Body of pancreas (tissue), 4 donors: ENCODE results near the gene SLC12A7.

ENCODE experiments used
- POLR2A ChIP-seq, 3 donors: fragments of 450-650 bp; IDR thresholded peaks; one replicate each; pipeline ENCODE4 v1.6.1; 2016; ENCODE audit warnings: antibody characterized with exemption in 3 of 3, mild to moderate bottlenecking in 2 of 3
- TF ChIP-seq, protein P1 (sequence below), 7 experiments: fragments of 450-650 bp in 4 of 7; fragments of 200-600 bp in 3 of 7; sonication (generic) in 3 of 7; IDR thresholded peaks; one replicate each; pipeline ENCODE4 v1.5.1; 2016 to 2019; ENCODE audit warnings: antibody characterized with exemption in 7 of 7

GRCh38 chr5:1104327-1105006, 7.4 kb downstream of the SLC12A7 start:
- TF ChIP-seq, protein P1, sequence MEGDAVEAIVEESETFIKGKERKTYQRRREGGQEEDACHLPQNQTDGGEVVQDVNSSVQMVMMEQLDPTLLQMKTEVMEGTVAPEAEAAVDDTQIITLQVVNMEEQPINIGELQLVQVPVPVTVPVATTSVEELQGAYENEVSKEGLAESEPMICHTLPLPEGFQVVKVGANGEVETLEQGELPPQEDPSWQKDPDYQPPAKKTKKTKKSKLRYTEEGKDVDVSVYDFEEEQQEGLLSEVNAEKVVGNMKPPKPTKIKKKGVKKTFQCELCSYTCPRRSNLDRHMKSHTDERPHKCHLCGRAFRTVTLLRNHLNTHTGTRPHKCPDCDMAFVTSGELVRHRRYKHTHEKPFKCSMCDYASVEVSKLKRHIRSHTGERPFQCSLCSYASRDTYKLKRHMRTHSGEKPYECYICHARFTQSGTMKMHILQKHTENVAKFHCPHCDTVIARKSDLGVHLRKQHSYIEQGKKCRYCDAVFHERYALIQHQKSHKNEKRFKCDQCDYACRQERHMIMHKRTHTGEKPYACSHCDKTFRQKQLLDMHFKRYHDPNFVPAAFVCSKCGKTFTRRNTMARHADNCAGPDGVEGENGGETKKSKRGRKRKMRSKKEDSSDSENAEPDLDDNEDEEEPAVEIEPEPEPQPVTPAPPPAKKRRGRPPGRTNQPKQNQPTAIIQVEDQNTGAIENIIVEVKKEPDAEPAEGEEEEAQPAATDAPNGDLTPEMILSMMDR (IDR thresholded peaks at IDR 0.05) = no peak
- no peak for TF ChIP-seq POLR2A (IDR thresholded peaks at IDR 0.05)
